ENCODE data around the gene RAPGEF2. TPM values are rescaled to one million over a fixed set of nuclear protein-coding genes. Genes with fewer than 3 reads are reported as not detected.

Gene RAPGEF2
- total RNA-seq, 3 donors from 2014 or later = 47.0 to 84.0 (median 51.5) TPM

- Histone ChIP-seq H3K27ac (no peak overlapping the region), H3K4me3 (no peak overlapping the region), H3K9me3 (peaks cover 5 to 7% of the 10 kb centered on the region in 2 donors), H3K4me1 (no peaks in the 10 kb centered on the region), H3K36me3 (no peaks in the 10 kb centered on the region), H3K27me3 (no peaks in the 10 kb centered on the region)
- DNase-seq (ENCODE audit: low spot score in 2 of 2) = no peak
- intact Hi-C loops (cut with DNase I; ENCODE audit: low total_unique reads) = no loop called here
- no peak for TF ChIP-seq POLR2AphosphoS5 (IDR thresholded peaks at IDR 0.05)
- no peak for TF ChIP-seq CTCF (IDR thresholded peaks at IDR 0.05)
- no peak for TF ChIP-seq POLR2A (IDR thresholded peaks at IDR 0.05)
Observed at GRCh38 chr4:159382856-159383561, 280.1 kb downstream of the RAPGEF2 start.

DNA sequence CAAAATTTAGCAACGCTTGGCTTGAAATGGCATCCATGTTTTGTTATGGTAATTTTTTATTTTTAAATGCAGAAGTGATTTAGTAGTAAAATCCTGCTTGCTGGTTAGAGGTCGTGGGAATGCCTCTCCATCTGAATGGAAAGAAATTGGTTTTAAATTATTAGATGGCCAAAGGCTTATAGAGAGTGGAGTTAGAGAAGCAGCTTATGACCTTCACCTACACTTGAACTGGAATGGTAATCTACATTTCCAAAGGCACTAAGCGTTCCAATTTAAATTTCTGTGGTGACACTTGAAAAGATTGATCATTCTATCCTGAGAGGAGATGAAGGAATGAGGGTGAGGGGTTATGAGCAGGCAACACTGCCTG is 280.7 kb downstream of the RAPGEF2 start:
- intact Hi-C loops (cut with DNase I; ENCODE audit: low total_unique reads) = no loop called here
- TF ChIP-seq CTCF (IDR thresholded peaks at IDR 0.05) (no peak), POLR2AphosphoS5 (IDR thresholded peaks at IDR 0.05) (no peak), POLR2A (IDR thresholded peaks at IDR 0.05) (no peak)

GRCh38 chr4:159384017-159384416 is 281.1 kb downstream of the RAPGEF2 start:
- Histone ChIP-seq H3K4me3 (no peak overlapping the region), H3K27ac (no peak overlapping the region), H3K9me3 (peaks cover 0 to 7% of the 10 kb centered on the region in 2 donors), H3K27me3 (no peaks in the 10 kb centered on the region), H3K36me3 (no peaks in the 10 kb centered on the region), H3K4me1 (no peaks in the 10 kb centered on the region)
- DNase-seq (ENCODE audit: low spot score in 2 of 2) = no peak
- intact Hi-C loops (cut with DNase I; ENCODE audit: low total_unique reads) = no loop called here
- no peak for TF ChIP-seq POLR2AphosphoS5 (IDR thresholded peaks at IDR 0.05)
- TF ChIP-seq CTCF (IDR thresholded peaks at IDR 0.05) = no peak
- no peak for TF ChIP-seq POLR2A (IDR thresholded peaks at IDR 0.05)

More for the DNA sequence above, 280.7 kb downstream of the RAPGEF2 start:
- no peak for DNase-seq (ENCODE audit: low spot score in 2 of 2)
- Histone ChIP-seq H3K27ac (no peak overlapping the region), H3K4me1 (no peaks in the 10 kb centered on the region), H3K36me3 (no peaks in the 10 kb centered on the region), H3K27me3 (no peaks in the 10 kb centered on the region), H3K4me3 (no peak overlapping the region), H3K9me3 (peaks cover 0 to 7% of the 10 kb centered on the region in 2 donors)

- no peak for DNase-seq (ENCODE audit: low spot score in 2 of 2)
Observed at GRCh38 chr4:159384632-159385031, 281.8 kb downstream of the RAPGEF2 start.

More at GRCh38 chr4:159384632-159385031, 281.8 kb downstream of the RAPGEF2 start:
- Histone ChIP-seq H3K27me3 (no peaks in the 10 kb centered on the region), H3K27ac (no peak overlapping the region), H3K4me3 (no peak overlapping the region), H3K9me3 (peaks cover 0 to 7% of the 10 kb centered on the region in 2 donors), H3K36me3 (no peaks in the 10 kb centered on the region), H3K4me1 (no peaks in the 10 kb centered on the region)
- intact Hi-C loops (cut with DNase I; ENCODE audit: low total_unique reads) = no loop called here
- no peak for TF ChIP-seq POLR2AphosphoS5 (IDR thresholded peaks at IDR 0.05)
- no peak for TF ChIP-seq CTCF (IDR thresholded peaks at IDR 0.05)
- no peak for TF ChIP-seq POLR2A (IDR thresholded peaks at IDR 0.05)

All from breast epithelium (tissue), 4 donors.